Renal cortex interstitium (tissue), 11 donors: ENCODE results near the gene TTC23. TPM values are rescaled to one million over a fixed set of nuclear protein-coding genes. Genes with fewer than 3 reads are reported as not detected.

Experiments
- DNase-seq, 11 donors: peaks; one replicate each; pipeline ENCODE4 v3.0.0-alpha.2; 2013; ENCODE audit warnings: low read depth in 9 of 11, low spot score in 4 of 11; ENCODE audit errors: extremely low read depth in 1 of 11
- polyA plus RNA-seq, 3 donors: library from polyadenylated mRNA; unstranded; fragments of 120-200 nt; gene quantifications; one replicate each; pipeline ENCODE4 v1.2.1, GENCODE V29; 2013; ENCODE audit not compliant: insufficient read length in 3 of 3

TTC23 gene
- polyA plus RNA-seq, 3 donors: 29.3 to 35.4 (median 32.3) TPM

GRCh38 chr15:99145778-99146177 lies 103.6 kb downstream of the TTC23 start:
- DNase-seq: no peak

- DNase-seq: no peak
These were observed 104.4 kb downstream of the TTC23 start for GRCh38 chr15:99145005-99145404.

- DNase-seq: no peak
These were observed 105.4 kb downstream of the TTC23 start for GRCh38 chr15:99143655-99144610.

- no peak for DNase-seq
These were observed 106.1 kb downstream of the TTC23 start for GRCh38 chr15:99143242-99143641.

- DNase-seq: no peak
These were observed 106.8 kb downstream of the TTC23 start for GRCh38 chr15:99142562-99142961.

GRCh38 chr15:99141943-99142342 lies 107.4 kb downstream of the TTC23 start:
- no peak for DNase-seq

GRCh38 chr15:99140590-99140989 lies 108.8 kb downstream of the TTC23 start:
- DNase-seq: no peak

GRCh38 chr15:99139276-99139675 lies 110.1 kb downstream of the TTC23 start:
- no peak for DNase-seq

- no peak for DNase-seq
These were observed 110.8 kb downstream of the TTC23 start for GRCh38 chr15:99138491-99138982.

GRCh38 chr15:99137877-99138276 lies 111.5 kb downstream of the TTC23 start:
- DNase-seq: no peak

- no peak for DNase-seq
These were observed 112.3 kb downstream of the TTC23 start for GRCh38 chr15:99137111-99137546.

- DNase-seq: no peak
These were observed 114.2 kb downstream of the TTC23 start for GRCh38 chr15:99135194-99135593.

GRCh38 chr15:99134317-99134821 lies 115.0 kb downstream of the TTC23 start:
- no peak for DNase-seq

- DNase-seq: no peak
These were observed 116.6 kb downstream of the TTC23 start for GRCh38 chr15:99132634-99133287.

GRCh38 chr15:99132122-99132521 lies 117.3 kb downstream of the TTC23 start:
- DNase-seq: no peak

GRCh38 chr15:99131441-99132023 lies 117.8 kb downstream of the TTC23 start:
- DNase-seq: no peak

- DNase-seq: no peak
These were observed 118.5 kb downstream of the TTC23 start for GRCh38 chr15:99130765-99131440.

- DNase-seq: no peak
These were observed 119.1 kb downstream of the TTC23 start for GRCh38 chr15:99130314-99130713.

- DNase-seq: no peak
These were observed 119.7 kb downstream of the TTC23 start for GRCh38 chr15:99129644-99130043.
